ENCODE measurements around the gene GNG10.
"Not testable (repeated sequence)": the region's sequence is repeated elsewhere in the genome, so short reads cannot be mapped to it uniquely, and the experiment has no call there.

Gene GNG10

DNA sequence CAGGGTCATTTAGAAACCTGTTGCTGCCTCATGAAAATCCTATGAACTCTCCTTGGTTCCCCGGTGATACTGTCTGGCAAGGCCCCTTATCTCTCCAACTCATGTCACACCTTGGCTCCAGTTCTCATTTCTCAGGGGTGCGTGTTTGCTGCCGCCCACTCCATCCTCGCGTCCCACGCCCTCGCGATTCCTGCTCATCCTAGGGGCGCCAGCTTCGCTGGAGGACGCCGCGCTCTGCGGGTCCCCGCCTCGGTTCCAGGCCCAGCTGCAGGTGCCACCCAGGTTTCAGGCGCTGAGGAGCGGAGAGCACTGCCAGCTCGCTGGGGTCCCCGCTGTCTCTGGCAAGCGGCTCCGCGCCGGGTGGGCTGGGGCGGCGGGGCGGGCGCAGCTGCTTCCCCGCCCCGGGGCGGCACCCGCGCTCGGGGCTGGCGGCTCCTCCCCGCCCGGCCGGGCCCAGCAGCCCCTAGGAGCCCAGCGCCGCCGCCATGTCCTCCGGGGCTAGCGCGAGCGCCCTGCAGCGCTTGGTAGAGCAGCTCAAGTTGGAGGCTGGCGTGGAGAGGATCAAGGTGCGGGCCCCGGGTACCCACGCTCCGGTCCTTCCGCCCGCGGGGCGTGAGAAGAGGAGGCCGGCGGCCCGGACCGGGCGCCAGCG is at the start of gene GNG10:
Gene GNG10, plus strand, starts transcription at position 456 of the 652 bp plus-strand sequence. Its CDS starts 30 bp downstream, at position 486.
- Histone ChIP-seq H3K36me3 (ENCODE audit: control insufficient read depth in 1 of 2, insufficient read depth in 2 of 2, low read length in 2 of 2) (no peaks in the 10 kb centered on the region), H3K4me3 (ENCODE audit: low read depth in 1 of 2, low read length in 2 of 2) (peak within 1 kb of the TSS; percentile 78 to 85), H3K4me1 (ENCODE audit: control insufficient read depth in 1 of 2, insufficient read depth in 2 of 2, low read length in 2 of 2) (peaks cover 10 to 14% of the 10 kb centered on the region in 2 donors), H3K27ac (ENCODE audit: low read depth, low read length) (no peak within 1 kb of the TSS), H3K9ac (ENCODE audit: low read depth in 1 of 2, low read length in 2 of 2) (peak within 1 kb of the TSS; percentile 52 to 71), H3K9me3 (ENCODE audit: control insufficient read depth in 1 of 2, low read length in 2 of 2) (no peaks in the 10 kb centered on the region), H3K27me3 (ENCODE audit: control insufficient read depth in 1 of 2, insufficient read depth in 2 of 2, low read length in 2 of 2) (no peaks in the 10 kb centered on the region)

DNA sequence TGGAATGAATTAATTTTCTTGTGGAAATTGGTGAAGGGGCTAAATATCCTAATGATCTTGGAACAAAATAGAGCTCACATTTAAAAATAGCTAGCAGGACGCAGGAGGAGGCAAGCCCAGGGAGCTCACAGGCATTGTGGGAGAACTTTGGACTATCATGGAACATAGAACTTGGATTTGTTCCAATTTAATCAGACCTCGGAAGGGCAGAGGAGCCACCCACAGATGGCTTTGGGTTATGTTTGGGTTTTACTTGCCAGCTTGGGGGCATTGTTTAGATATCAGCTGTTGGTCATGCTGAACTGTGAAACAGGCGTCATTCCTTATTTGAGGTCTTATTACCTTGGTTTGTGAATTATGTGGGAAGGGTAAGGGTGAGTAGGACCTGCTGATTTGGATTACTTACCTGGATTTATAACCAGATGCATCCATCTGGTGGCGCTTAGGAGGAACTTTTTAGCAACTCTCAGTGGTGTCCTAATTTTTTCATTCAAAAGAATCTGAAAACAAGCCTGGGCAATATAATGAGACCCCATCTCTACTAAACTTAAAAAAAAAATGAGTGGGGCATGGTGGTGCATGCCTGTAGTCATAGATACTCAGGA is 47.9 kb upstream of the GNG10 start:
- H3K9ac ChIP-seq (ENCODE audit: low read depth in 1 of 2, low read length in 2 of 2), result no peak overlapping the region
- H3K4me1 ChIP-seq (ENCODE audit: control insufficient read depth in 1 of 2, insufficient read depth in 2 of 2, low read length in 2 of 2), result peaks cover 12 to 20% of the 10 kb centered on the region in 2 donors
- H3K27ac ChIP-seq (ENCODE audit: low read depth, low read length), result no peak overlapping the region

DNA sequence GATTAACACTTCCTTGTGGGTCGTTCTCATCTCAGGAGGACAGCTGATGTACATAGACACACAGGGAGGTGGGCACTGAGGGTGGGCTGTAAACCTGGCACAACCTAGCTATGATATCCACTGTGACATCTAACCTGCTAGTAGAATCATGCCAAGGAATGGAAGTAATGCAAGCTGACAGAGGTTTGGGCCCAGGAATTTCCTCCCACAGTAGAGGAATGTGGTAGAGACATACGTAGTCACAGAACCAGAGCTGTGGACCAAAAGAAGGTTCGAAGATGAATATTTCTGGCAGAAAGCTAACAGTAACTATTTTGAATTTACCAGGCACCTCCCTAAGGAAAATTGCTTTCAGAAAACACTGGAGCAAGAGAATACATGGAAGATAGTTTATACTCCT is 45.5 kb upstream of the GNG10 start:
- H3K27me3 ChIP-seq (ENCODE audit: control insufficient read depth in 1 of 2, insufficient read depth in 2 of 2, low read length in 2 of 2), result no peaks in the 10 kb centered on the region
- peaks cover 7 to 8% of the 10 kb centered on the region in 2 donors for H3K4me1 ChIP-seq (ENCODE audit: control insufficient read depth in 1 of 2, insufficient read depth in 2 of 2, low read length in 2 of 2)
- H3K4me3 ChIP-seq (ENCODE audit: low read depth in 1 of 2, low read length in 2 of 2), result no peak overlapping the region
- no peaks in the 10 kb centered on the region for H3K9me3 ChIP-seq (ENCODE audit: control insufficient read depth in 1 of 2, low read length in 2 of 2)
- H3K27ac ChIP-seq (ENCODE audit: low read depth, low read length), result no peak overlapping the region
- H3K36me3 ChIP-seq (ENCODE audit: control insufficient read depth in 1 of 2, insufficient read depth in 2 of 2, low read length in 2 of 2), result no peaks in the 10 kb centered on the region
- H3K9ac ChIP-seq (ENCODE audit: low read depth in 1 of 2, low read length in 2 of 2), result no peak overlapping the region

More for the DNA sequence above, 47.9 kb upstream of the GNG10 start:
- Histone ChIP-seq H3K27me3 (ENCODE audit: control insufficient read depth in 1 of 2, insufficient read depth in 2 of 2, low read length in 2 of 2) (no peaks in the 10 kb centered on the region), H3K36me3 (ENCODE audit: control insufficient read depth in 1 of 2, insufficient read depth in 2 of 2, low read length in 2 of 2) (no peaks in the 10 kb centered on the region), H3K9me3 (ENCODE audit: control insufficient read depth in 1 of 2, low read length in 2 of 2) (no peaks in the 10 kb centered on the region), H3K4me3 (ENCODE audit: low read depth in 1 of 2, low read length in 2 of 2) (no peak overlapping the region)

DNA sequence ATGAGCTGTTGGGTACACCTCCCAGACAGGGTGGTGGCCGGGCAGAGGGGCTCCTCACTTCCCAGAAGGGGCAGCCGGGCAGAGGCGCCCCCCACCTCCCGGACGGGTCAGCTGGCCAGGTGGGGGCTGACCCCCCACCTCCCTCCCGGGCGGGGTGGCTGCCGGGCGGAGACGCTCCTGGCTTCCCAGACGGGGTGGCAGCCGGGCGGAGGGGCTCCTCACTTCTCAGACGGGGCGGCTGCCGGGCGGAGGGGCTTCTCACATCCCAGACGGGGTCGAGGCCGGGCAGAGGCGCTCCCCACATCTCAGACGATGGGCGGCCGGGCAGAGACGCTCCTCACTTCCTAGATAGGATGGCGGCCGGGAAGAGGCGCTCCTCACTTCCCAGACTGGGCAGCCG is 44.1 kb upstream of the GNG10 start:
- H3K9me3 ChIP-seq (ENCODE audit: control insufficient read depth in 1 of 2, low read length in 2 of 2); H3K9ac ChIP-seq (ENCODE audit: low read depth in 1 of 2, low read length in 2 of 2); H3K27me3 ChIP-seq (ENCODE audit: control insufficient read depth in 1 of 2, insufficient read depth in 2 of 2, low read length in 2 of 2); H3K36me3 ChIP-seq (ENCODE audit: control insufficient read depth in 1 of 2, insufficient read depth in 2 of 2, low read length in 2 of 2); H3K4me3 ChIP-seq (ENCODE audit: low read depth in 1 of 2, low read length in 2 of 2); H3K27ac ChIP-seq (ENCODE audit: low read depth, low read length): not testable (repeated sequence)
- peaks cover 7 to 10% of the 10 kb centered on the region in 2 donors for H3K4me1 ChIP-seq (ENCODE audit: control insufficient read depth in 1 of 2, insufficient read depth in 2 of 2, low read length in 2 of 2)

DNA sequence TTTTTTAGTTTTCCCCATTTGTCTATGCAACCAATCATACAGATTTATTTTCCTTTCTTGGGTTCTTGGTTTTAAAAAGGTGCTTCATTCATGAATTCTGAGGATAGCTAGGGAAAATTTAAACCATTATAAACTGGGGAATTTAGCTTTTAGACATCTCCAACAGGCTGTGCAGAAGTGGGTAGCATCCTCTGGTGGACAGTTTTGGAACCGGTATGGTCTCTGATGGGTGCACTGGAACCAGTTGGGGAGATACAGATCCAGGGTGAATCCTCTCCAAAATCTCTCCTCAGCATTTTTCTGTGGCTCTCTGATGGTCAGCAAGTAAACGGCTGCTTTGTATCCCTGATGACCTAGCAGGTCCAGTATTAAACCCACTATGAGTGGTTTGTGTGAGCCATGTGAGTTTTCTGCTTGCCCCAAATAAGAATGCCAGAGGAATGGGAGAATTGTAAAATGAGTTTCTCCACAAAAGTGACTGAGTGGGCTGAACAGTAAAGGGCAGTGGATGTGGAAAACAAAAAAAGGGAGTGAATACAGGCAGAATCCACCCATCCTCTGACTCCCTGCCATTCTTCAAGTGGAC is 39.4 kb upstream of the GNG10 start:
- no peak overlapping the region for H3K4me3 ChIP-seq (ENCODE audit: low read depth in 1 of 2, low read length in 2 of 2)
- H3K4me1 ChIP-seq (ENCODE audit: control insufficient read depth in 1 of 2, insufficient read depth in 2 of 2, low read length in 2 of 2), result peaks cover 9% of the 10 kb centered on the region in 2 donors
- no peaks in the 10 kb centered on the region for H3K27me3 ChIP-seq (ENCODE audit: control insufficient read depth in 1 of 2, insufficient read depth in 2 of 2, low read length in 2 of 2)
- no peaks in the 10 kb centered on the region for H3K9me3 ChIP-seq (ENCODE audit: control insufficient read depth in 1 of 2, low read length in 2 of 2)
- no peak overlapping the region for H3K27ac ChIP-seq (ENCODE audit: low read depth, low read length)
- H3K9ac ChIP-seq (ENCODE audit: low read depth in 1 of 2, low read length in 2 of 2), result no peak overlapping the region
- H3K36me3 ChIP-seq (ENCODE audit: control insufficient read depth in 1 of 2, insufficient read depth in 2 of 2, low read length in 2 of 2), result no peaks in the 10 kb centered on the region

DNA sequence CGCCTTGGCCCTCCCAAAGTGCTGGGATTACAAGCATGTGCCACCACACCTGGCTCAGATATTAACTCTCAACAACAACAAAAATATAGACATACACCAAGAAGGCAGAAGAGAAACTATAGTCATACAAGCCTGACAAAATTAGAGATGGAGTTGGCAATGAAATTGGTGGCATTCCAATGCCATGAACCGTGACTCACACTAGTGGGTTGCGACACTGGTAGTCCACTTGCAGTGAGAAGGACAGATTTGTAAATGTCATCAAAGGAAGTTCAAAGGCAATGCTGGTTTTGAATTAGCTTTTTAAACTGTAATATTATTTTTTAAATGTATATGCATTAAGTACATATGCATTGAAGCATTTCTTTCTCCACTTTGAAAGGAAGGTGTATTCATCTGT is 38.8 kb upstream of the GNG10 start:
- Histone ChIP-seq H3K9me3 (ENCODE audit: control insufficient read depth in 1 of 2, low read length in 2 of 2) (no peaks in the 10 kb centered on the region), H3K9ac (ENCODE audit: low read depth in 1 of 2, low read length in 2 of 2) (no peak overlapping the region), H3K4me1 (ENCODE audit: control insufficient read depth in 1 of 2, insufficient read depth in 2 of 2, low read length in 2 of 2) (peaks cover 9% of the 10 kb centered on the region in 2 donors), H3K27ac (ENCODE audit: low read depth, low read length) (no peak overlapping the region), H3K36me3 (ENCODE audit: control insufficient read depth in 1 of 2, insufficient read depth in 2 of 2, low read length in 2 of 2) (no peaks in the 10 kb centered on the region), H3K4me3 (ENCODE audit: low read depth in 1 of 2, low read length in 2 of 2) (no peak overlapping the region), H3K27me3 (ENCODE audit: control insufficient read depth in 1 of 2, insufficient read depth in 2 of 2, low read length in 2 of 2) (no peaks in the 10 kb centered on the region)

DNA sequence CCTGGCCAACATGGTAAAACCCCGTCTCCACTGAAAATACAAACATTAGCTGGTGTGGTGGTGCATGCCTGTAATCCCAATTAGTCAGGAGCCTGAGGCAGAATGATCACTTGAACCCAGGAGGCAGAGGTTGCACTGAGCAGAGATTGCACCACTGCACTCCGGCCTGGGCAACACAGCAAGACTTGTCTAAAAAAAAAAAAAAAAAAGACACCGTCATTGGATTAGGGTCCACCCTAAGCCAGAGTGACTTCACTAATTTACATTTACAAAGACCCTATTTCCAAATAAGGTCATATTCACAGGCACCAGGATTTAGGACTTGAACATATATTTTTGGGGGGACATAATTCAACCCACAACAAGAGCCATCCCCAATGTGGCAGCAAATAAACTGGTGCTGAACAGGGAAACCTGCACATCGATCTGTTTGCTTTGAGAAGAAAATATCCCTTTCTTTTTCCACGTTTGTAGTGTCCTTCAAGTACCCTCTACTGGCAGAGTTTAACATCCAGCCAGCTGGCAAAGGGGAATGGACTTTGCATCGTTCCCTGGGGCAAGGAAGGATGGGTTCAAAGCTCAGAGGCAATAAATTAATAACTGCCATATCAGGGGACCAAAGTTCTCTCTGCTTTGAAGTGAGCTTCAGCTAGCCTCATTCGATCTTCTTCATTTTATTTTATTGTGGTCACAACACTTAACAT is 34.0 kb upstream of the GNG10 start:
- H3K9ac ChIP-seq (ENCODE audit: low read depth in 1 of 2, low read length in 2 of 2), result no peak overlapping the region
- H3K27me3 ChIP-seq (ENCODE audit: control insufficient read depth in 1 of 2, insufficient read depth in 2 of 2, low read length in 2 of 2), result no peaks in the 10 kb centered on the region
- peaks cover 9 to 30% of the 10 kb centered on the region in 2 donors for H3K4me1 ChIP-seq (ENCODE audit: control insufficient read depth in 1 of 2, insufficient read depth in 2 of 2, low read length in 2 of 2)
- no peaks in the 10 kb centered on the region for H3K36me3 ChIP-seq (ENCODE audit: control insufficient read depth in 1 of 2, insufficient read depth in 2 of 2, low read length in 2 of 2)
- H3K4me3 ChIP-seq (ENCODE audit: low read depth in 1 of 2, low read length in 2 of 2), result no peak overlapping the region
- H3K27ac ChIP-seq (ENCODE audit: low read depth, low read length), result no peak overlapping the region
- H3K9me3 ChIP-seq (ENCODE audit: control insufficient read depth in 1 of 2, low read length in 2 of 2), result no peaks in the 10 kb centered on the region

DNA sequence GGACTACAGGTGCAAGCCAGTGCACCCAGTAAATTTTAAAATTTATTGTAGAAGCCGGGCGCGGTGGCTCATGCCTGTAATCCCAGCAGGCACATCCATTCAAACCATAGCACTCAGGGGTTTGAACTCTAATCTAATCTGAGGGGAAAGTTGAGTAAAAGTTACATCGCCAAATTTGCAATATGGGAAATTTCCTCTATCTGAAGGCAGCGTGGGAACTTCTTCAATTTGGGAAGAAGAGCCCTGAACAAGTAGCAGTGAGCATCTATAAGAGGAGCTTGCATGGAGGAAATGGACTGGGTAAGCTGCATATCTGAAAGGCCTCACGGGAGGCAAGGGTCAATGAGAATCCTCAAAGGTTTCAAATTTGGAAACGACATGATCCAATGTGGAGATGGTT is 33.0 kb upstream of the GNG10 start:
- Histone ChIP-seq H3K9me3 (ENCODE audit: control insufficient read depth in 1 of 2, low read length in 2 of 2) (no peaks in the 10 kb centered on the region), H3K4me3 (ENCODE audit: low read depth in 1 of 2, low read length in 2 of 2) (no peak overlapping the region), H3K4me1 (ENCODE audit: control insufficient read depth in 1 of 2, insufficient read depth in 2 of 2, low read length in 2 of 2) (peaks cover 17 to 35% of the 10 kb centered on the region in 2 donors), H3K27me3 (ENCODE audit: control insufficient read depth in 1 of 2, insufficient read depth in 2 of 2, low read length in 2 of 2) (no peaks in the 10 kb centered on the region), H3K9ac (ENCODE audit: low read depth in 1 of 2, low read length in 2 of 2) (no peak overlapping the region), H3K27ac (ENCODE audit: low read depth, low read length) (no peak overlapping the region), H3K36me3 (ENCODE audit: control insufficient read depth in 1 of 2, insufficient read depth in 2 of 2, low read length in 2 of 2) (no peaks in the 10 kb centered on the region)

DNA sequence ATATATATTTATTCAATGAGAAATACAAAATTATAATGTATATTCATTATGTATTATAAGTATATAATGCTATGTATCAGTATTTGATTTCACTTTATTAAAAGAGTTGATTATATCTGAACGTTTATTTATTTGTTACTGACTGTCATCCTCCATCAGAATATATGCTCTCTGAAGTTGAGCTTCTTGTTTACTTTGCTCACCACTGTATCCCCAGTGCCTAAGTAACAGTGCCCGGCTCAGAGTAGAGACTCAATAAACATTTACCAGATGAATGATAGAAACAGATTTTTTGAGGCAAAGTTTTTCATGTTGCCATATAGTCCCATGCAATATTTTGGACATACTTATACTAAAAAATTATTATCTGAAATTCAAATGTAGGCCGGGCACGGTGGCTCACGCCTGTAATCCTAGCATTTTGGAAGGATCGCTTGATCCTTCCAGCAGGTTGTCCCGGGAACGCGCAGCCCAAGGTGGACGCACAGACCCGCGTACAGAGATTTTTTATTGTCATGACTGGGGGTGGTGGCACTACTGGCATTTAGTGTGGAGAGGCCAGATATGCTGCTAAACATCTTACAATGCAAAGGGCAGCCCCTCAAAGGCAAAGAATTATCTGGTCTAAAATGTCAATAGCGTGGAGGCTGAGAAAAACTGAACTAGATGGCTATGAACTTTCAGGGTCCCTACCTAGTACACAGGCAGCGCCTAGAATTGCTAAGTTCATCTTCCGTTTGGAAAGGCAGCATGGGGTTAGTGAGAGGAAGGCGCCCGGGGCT is 31.0 kb upstream of the GNG10 start:
- Histone ChIP-seq H3K36me3 (ENCODE audit: control insufficient read depth in 1 of 2, insufficient read depth in 2 of 2, low read length in 2 of 2) (no peaks in the 10 kb centered on the region), H3K9ac (ENCODE audit: low read depth in 1 of 2, low read length in 2 of 2) (peak overlapping the region; percentile 30 to 84), H3K9me3 (ENCODE audit: control insufficient read depth in 1 of 2, low read length in 2 of 2) (no peaks in the 10 kb centered on the region), H3K4me3 (ENCODE audit: low read depth in 1 of 2, low read length in 2 of 2) (peak overlapping the region; percentile 93 to 94), H3K27me3 (ENCODE audit: control insufficient read depth in 1 of 2, insufficient read depth in 2 of 2, low read length in 2 of 2) (no peaks in the 10 kb centered on the region), H3K27ac (ENCODE audit: low read depth, low read length) (no peak overlapping the region), H3K4me1 (ENCODE audit: control insufficient read depth in 1 of 2, insufficient read depth in 2 of 2, low read length in 2 of 2) (peaks cover 37 to 41% of the 10 kb centered on the region in 2 donors)
